GM06990 (cell line): ENCODE results near the gene STAT5A.
A peak's percentile ranks its signal among the peaks of the same experiment; 100 is the strongest.

Experiments
- DNase-seq: peaks from one replicate; pipeline ENCODE4 v3.0.0-alpha.2; 2011; ENCODE audit not compliant: insufficient read length; ENCODE audit errors: extremely low read depth
- H3K27me3 ChIP-seq: replicated peaks from 2 replicates; pipeline ENCODE4 v1.6.0; 2011; ENCODE audit warnings: low read length; ENCODE audit not compliant: control insufficient read depth, insufficient read depth
- H3K36me3 ChIP-seq: 2 replicates; pipeline ENCODE4 v1.5.1; 2011; ENCODE audit warnings: low read length; ENCODE audit not compliant: control insufficient read depth, insufficient read depth
- H3K4me3 ChIP-seq: replicated peaks from 2 replicates; pipeline ENCODE4 v1.5.1; 2011; ENCODE audit warnings: low read depth, mild to moderate bottlenecking, control low read depth, low read length
- CTCF ChIP-seq: IDR thresholded peaks from 2 replicates; pipeline ENCODE4 v1.5.1; 2011; ENCODE audit warnings: low read length, control low read depth, mild to moderate bottlenecking, inconsistent platforms; ENCODE audit not compliant: insufficient read depth, poor library complexity, severe bottlenecking

The STAT5A gene

GRCh38 chr17:42271779-42272035 is 16.6 kb upstream of the STAT5A start:
- Histone ChIP-seq H3K27me3 (no peaks in the 10 kb centered on the region), H3K36me3 (no peaks in the 10 kb centered on the region), H3K4me3 (no peak overlapping the region)
- DNase-seq, result no peak
- TF ChIP-seq CTCF, result no peak

GRCh38 chr17:42272162-42272907 is 16.0 kb upstream of the STAT5A start:
- no peak for TF ChIP-seq CTCF
- no peaks in the 10 kb centered on the region for H3K36me3 ChIP-seq
- H3K27me3 ChIP-seq, result no peaks in the 10 kb centered on the region
- DNase-seq, result no peak
- H3K4me3 ChIP-seq, result no peak overlapping the region

- no peak for TF ChIP-seq CTCF
- DNase-seq, result no peak
- no peaks in the 10 kb centered on the region for H3K36me3 ChIP-seq
- H3K27me3 ChIP-seq, result no peaks in the 10 kb centered on the region
- H3K4me3 ChIP-seq, result no peak overlapping the region
Observed at GRCh38 chr17:42273474-42274252, 14.6 kb upstream of the STAT5A start.

GRCh38 chr17:42274253-42274542 is 14.1 kb upstream of the STAT5A start:
- DNase-seq, result no peak
- no peaks in the 10 kb centered on the region for H3K27me3 ChIP-seq
- TF ChIP-seq CTCF, result no peak
- no peak overlapping the region for H3K4me3 ChIP-seq
- no peaks in the 10 kb centered on the region for H3K36me3 ChIP-seq

- no peaks in the 10 kb centered on the region for H3K36me3 ChIP-seq
- H3K4me3 ChIP-seq, result peak overlapping the region; percentile 91
- no peak for DNase-seq
- TF ChIP-seq CTCF, result no peak
- H3K27me3 ChIP-seq, result no peaks in the 10 kb centered on the region
Observed at GRCh38 chr17:42274812-42275526, 13.3 kb upstream of the STAT5A start.
